NCI-H1417 treated with DMSO at 0.1 percent for 48 hours (cell line): Measurements from ENCODE around the gene DDR1.
"Not testable (repeated sequence)": the region's sequence is repeated elsewhere in the genome, so short reads cannot be mapped to it uniquely, and the experiment has no call there.

Source experiments
- DNase-seq: peaks from one replicate; lab custom pipeline; 2025; lab: John Stamatoyannopoulos, UW

The DDR1 gene

GRCh38 chr6:30883685-30884520 lies at the start of gene DDR1:
Gene DDR1 (plus strand): TSS chr6:30884519. CDS start chr6:30888730, 4,211 bp downstream.
- DNase-seq, result no peak

GRCh38 chr6:30834646-30835045 lies 49.7 kb upstream of the DDR1 start:
- no peak for DNase-seq

- DNase-seq, result no peak
Measured at GRCh38 chr6:30835576-30835975, 48.7 kb upstream of the DDR1 start.

GRCh38 chr6:30836431-30836866 lies 47.9 kb upstream of the DDR1 start:
- no peak for DNase-seq

- no peak for DNase-seq
Measured at GRCh38 chr6:30836957-30837356, 47.4 kb upstream of the DDR1 start.

GRCh38 chr6:30837432-30837831 lies 46.9 kb upstream of the DDR1 start:
- DNase-seq, result no peak

- DNase-seq, result no peak
Measured at GRCh38 chr6:30837870-30838269, 46.4 kb upstream of the DDR1 start.

- DNase-seq, result no peak
Measured at GRCh38 chr6:30839671-30840070, 44.6 kb upstream of the DDR1 start.

- DNase-seq, result no peak
Measured at GRCh38 chr6:30840084-30840934, 44.0 kb upstream of the DDR1 start.

GRCh38 chr6:30840935-30841643 lies 43.2 kb upstream of the DDR1 start:
- DNase-seq, result no peak

- no peak for DNase-seq
Measured at GRCh38 chr6:30841644-30842504, 42.4 kb upstream of the DDR1 start.

GRCh38 chr6:30842754-30843610 lies 41.3 kb upstream of the DDR1 start:
- no peak for DNase-seq

- DNase-seq, result no peak
Measured at GRCh38 chr6:30843611-30843998, 40.7 kb upstream of the DDR1 start.

GRCh38 chr6:30844118-30844535 lies 40.2 kb upstream of the DDR1 start:
- no peak for DNase-seq

- no peak for DNase-seq
Measured at GRCh38 chr6:30845183-30845582, 39.1 kb upstream of the DDR1 start.

GRCh38 chr6:30847421-30847970 lies 36.8 kb upstream of the DDR1 start:
- DNase-seq, result no peak

- no peak for DNase-seq
Measured at GRCh38 chr6:30847971-30848436, 36.3 kb upstream of the DDR1 start.

GRCh38 chr6:30849903-30850651 lies 34.2 kb upstream of the DDR1 start:
- no peak for DNase-seq

- DNase-seq, result not testable (repeated sequence)
Measured at GRCh38 chr6:30852459-30852858, 31.9 kb upstream of the DDR1 start.
